Mammary epithelial cell (primary cell): Measurements from ENCODE around the gene TTC39C.

Source experiments
- CTCF ChIP-seq, 2 donors: IDR thresholded peaks in 1 of 2; conservative IDR thresholded peaks in 1 of 2; 2 replicates each; pipeline ENCODE4 v1.5.1; 2011 to 2012; ENCODE audit warnings: inconsistent platforms in 2 of 2, low read length in 2 of 2, mild to moderate bottlenecking in 2 of 2, control low read depth in 1 of 2, low read depth in 1 of 2; ENCODE audit not compliant: insufficient read depth in 1 of 2; ENCODE audit errors: extremely low read depth in 1 of 2
- EZH2 ChIP-seq: IDR thresholded peaks from 2 replicates; pipeline ENCODE4 v1.6.1; 2012; ENCODE audit warnings: low read length, inconsistent platforms, borderline replicate concordance

- no peak for TF ChIP-seq CTCF (conservative IDR thresholded peaks at IDR 0.05 in 1 of 2, IDR thresholded peaks at IDR 0.05 in 1 of 2; ENCODE audit: extremely low read depth in 1 of 2, insufficient read depth in 1 of 2, low read depth in 1 of 2, low read length in 2 of 2)
- TF ChIP-seq EZH2: no peak
Measured at GRCh38 chr18:24157855-24158254, 143.3 kb downstream of the TTC39C start.
